ENCODE data around the gene SERINC3. TPM values are rescaled to one million over a fixed set of nuclear protein-coding genes. Genes with fewer than 3 reads are reported as not detected.

Gene SERINC3
- total and polyA plus RNA-seq, 2 of the 8 experiments (the other 6 are each of a cell fraction or from before 2014, with no cell fraction given), result 47.2 to 66.0 TPM

GRCh38 chr20:44526129-44526528 is 4.3 kb upstream of the SERINC3 start:
- H3K27ac ChIP-seq (ENCODE audit: low read depth, low read length), result no peak overlapping the region
- no peak for TF ChIP-seq RAD21 (IDR thresholded peaks at IDR 0.05 in 1 of 2, conservative IDR thresholded peaks at IDR 0.05 in 1 of 2; ENCODE audit: low read depth in 2 of 2, low read length in 2 of 2)
- TF ChIP-seq YY1 (IDR thresholded peaks at IDR 0.05; ENCODE audit: low read depth, low read length), result no peak
- TF ChIP-seq RBBP5 (IDR thresholded peaks at IDR 0.05; ENCODE audit: borderline replicate concordance, low read depth, low read length), result no peak
- TF ChIP-seq PHF8 (conservative IDR thresholded peaks at IDR 0.05; ENCODE audit: low read depth, low read length), result no peak
- no peak for TF ChIP-seq TBP (IDR thresholded peaks at IDR 0.05; ENCODE audit: low read depth, low read length)
- no peak for TF ChIP-seq CBX8 (IDR thresholded peaks at IDR 0.05; ENCODE audit: borderline replicate concordance, low read depth, low read length)
- no peak for TF ChIP-seq JUN (IDR thresholded peaks at IDR 0.05; ENCODE audit: low read depth, low read length)
- no peak for TF ChIP-seq SIN3A (conservative IDR thresholded peaks at IDR 0.05 in 1 of 2, IDR thresholded peaks at IDR 0.05 in 1 of 2; ENCODE audit: low read depth in 1 of 2, low read length in 2 of 2)
- no peak for TF ChIP-seq BCL11A (IDR thresholded peaks at IDR 0.05; ENCODE audit: low read depth in 2 of 2, low read length in 2 of 2)
- no peak for TF ChIP-seq RNF2 (IDR thresholded peaks at IDR 0.05; ENCODE audit: borderline replicate concordance, low read depth, low read length, missing control alignments, poor library complexity, severe bottlenecking)
- no peak for TF ChIP-seq POLR2AphosphoS5 (IDR thresholded peaks at IDR 0.05; ENCODE audit: low read depth, low read length)
- TF ChIP-seq USF2 (IDR thresholded peaks at IDR 0.05; ENCODE audit: low read length), result no peak

More at GRCh38 chr20:44526129-44526528, 4.3 kb upstream of the SERINC3 start:
- Histone ChIP-seq H3K36me3 (ENCODE audit: control insufficient read depth in 2 of 4, insufficient read depth in 4 of 4, low read length in 3 of 4) (no peaks in the 10 kb centered on the region), H4K5ac (ENCODE audit: insufficient read length, low read depth, low read length) (no peak overlapping the region), H3K4ac (replicated peaks; ENCODE audit: insufficient read length, low read depth, low read length) (no peak overlapping the region), H4K91ac (replicated peaks; ENCODE audit: insufficient read length, low read length) (no peak overlapping the region), H3K23ac (ENCODE audit: insufficient read length) (no peak overlapping the region), H3K79me1 (ENCODE audit: low read depth, low read length) (no peaks in the 10 kb centered on the region; the same call in 1 of the 2 replicates), H3K9me3 (ENCODE audit: insufficient read depth in 2 of 2, low read depth in 1 of 2, low read length in 1 of 2) (no peaks in the 10 kb centered on the region; a peak in 1 of 4 replicates), H3K9ac (replicated peaks in 1 of 4; ENCODE audit: extremely low read depth in 1 of 4, low read depth in 3 of 4, low read length in 3 of 4) (no peak overlapping the region), H2BK15ac (ENCODE audit: low read length) (no peak overlapping the region), H3K14ac (ENCODE audit: insufficient read length) (no peak overlapping the region), H3K4me2 (ENCODE audit: insufficient read depth in 1 of 2, low read depth in 2 of 2, low read length in 2 of 2) (no peak overlapping the region), H2BK12ac (ENCODE audit: low read depth, low read length) (no peak overlapping the region), H2BK5ac (ENCODE audit: low read depth, low read length) (no peak overlapping the region; the same call in 1 of the 2 replicates), H3K23me2 (ENCODE audit: low read depth, low read length) (peaks cover 3% of the 10 kb centered on the region; the same call in 1 of the 2 replicates), H4K8ac (ENCODE audit: extremely low read depth, insufficient read depth, low read length) (no peak overlapping the region), H3K4me3 (ENCODE audit: extremely low read depth in 1 of 4, insufficient read depth in 2 of 4, low read depth in 3 of 4, low read length in 4 of 4) (no peak overlapping the region), H4K20me1 (replicated peaks in 1 of 2; ENCODE audit: control insufficient read depth in 1 of 2, insufficient read depth in 2 of 2, low read length in 2 of 2) (peaks cover 0 to 2% of the 10 kb centered on the region in 2 experiments), H2AFZ (ENCODE audit: low read length) (no peak overlapping the region), H3K79me2 (ENCODE audit: control insufficient read depth in 1 of 2, insufficient read depth in 2 of 2, low read length in 2 of 2) (peaks cover 0 to 2% of the 10 kb centered on the region in 2 experiments; a peak in 2 of 4 replicates), H3K18ac (ENCODE audit: extremely low read depth, low read length) (no peak overlapping the region), H2AK5ac (ENCODE audit: low read depth, low read length) (no peak overlapping the region), H3K56ac (replicated peaks; ENCODE audit: insufficient read length, low read depth, low read length) (no peak overlapping the region), H2BK120ac (replicated peaks; ENCODE audit: low read depth, low read length) (no peak overlapping the region), H3K4me1 (replicated peaks in 1 of 4; ENCODE audit: control insufficient read depth in 3 of 4, insufficient read depth in 4 of 4, low read length in 3 of 4) (peaks cover 0 to 9% (median 3%) of the 10 kb centered on the region in 4 experiments; a peak in 3 of 7 replicates), H2BK20ac (ENCODE audit: low read length) (no peak overlapping the region), H3K27me3 (replicated peaks in 1 of 4; ENCODE audit: control insufficient read depth in 3 of 4, extremely low read depth in 1 of 4, insufficient read depth in 3 of 4, low read length in 3 of 4) (no peaks in the 10 kb centered on the region)
- FAIRE-seq (no peak), DNase-seq (ENCODE audit: low read depth in 1 of 2, low spot score in 2 of 2) (no peak)
- 81% methylated on average over 6 of the region's 6 CpGs; no CpG with 5 or more reads in 1 of the 2 experiments for WGBS, 2 experiments (ENCODE audit: extremely low coverage in 1 of 2, insufficient coverage in 1 of 2, insufficient read length in 1 of 2, insufficient replicate concordance in 2 of 2, low coverage in 1 of 2, low lambda C conversion rate in 2 of 2, missing lambda C conversion rate in 1 of 2)
- ChIA-PET POLR2A (ENCODE audit: partially characterized antibody) (interaction anchor here (0.5 to 0.8 kb wide), 2 partner anchors 42 to 51 kb away, joined by 3 read pairs; no protein-coding TSS in a partner anchor), CTCF (ENCODE audit: partially characterized antibody) (interaction anchor here (2.1 kb wide), 1 partner anchor 84 kb away, joined by 6 read pairs; no protein-coding TSS in a partner anchor)
